SK-N-SH treated with all-trans-retinoic acid at 6 μM for 48 hours (cell line): ENCODE measurements around the gene C2orf72.

Experiments
- ARNTL ChIP-seq: fragments of 450-650 bp; formaldehyde crosslinking; IDR thresholded peaks from 2 replicates; pipeline ENCODE4 v1.5.0; 2020; ENCODE audit warnings: low read depth, mild to moderate bottlenecking, moderate library complexity, borderline replicate concordance
- CREB5 ChIP-seq: fragments of 250-450 bp; sonication (Bioruptor Pico); IDR thresholded peaks from 2 replicates; pipeline ENCODE4 v1.5.1; 2020; ENCODE audit warnings: low read depth, mild to moderate bottlenecking, moderate library complexity
- CSDC2 ChIP-seq: fragments of 250-450 bp; sonication (Bioruptor Pico); IDR thresholded peaks from 2 replicates; pipeline ENCODE4 v1.5.0; 2020; ENCODE audit warnings: mild to moderate bottlenecking, moderate library complexity
- GLIS3 ChIP-seq: fragments of 250-450 bp; sonication (Bioruptor Pico); IDR thresholded peaks from 2 replicates; pipeline ENCODE4 v1.5.0; 2020; ENCODE audit warnings: mild to moderate bottlenecking, moderate library complexity
- OSR1 ChIP-seq: fragments of 250-450 bp; sonication (Bioruptor Pico); IDR thresholded peaks from 2 replicates; pipeline ENCODE4 v1.8.0; 2022; ENCODE audit warnings: moderate library complexity, mild to moderate bottlenecking, inconsistent platforms
- PPARA ChIP-seq: fragments of 250-450 bp; sonication (Bioruptor Pico); IDR thresholded peaks from 2 replicates; pipeline ENCODE4 v1.5.0; 2020; ENCODE audit warnings: mild to moderate bottlenecking, borderline replicate concordance
- SNAI2 ChIP-seq: fragments of 250-450 bp; sonication (Bioruptor Pico); IDR thresholded peaks from 2 replicates; pipeline ENCODE4 v1.5.0; 2020; ENCODE audit warnings: mild to moderate bottlenecking, moderate library complexity
- TCF4 ChIP-seq: fragments of 250-450 bp; sonication (Bioruptor Pico); IDR thresholded peaks from 2 replicates; pipeline ENCODE4 v1.8.0; 2021; ENCODE audit warnings: mild to moderate bottlenecking, moderate library complexity, borderline replicate concordance
- ZFP3 ChIP-seq: fragments of 250-450 bp; sonication (Bioruptor Pico); IDR thresholded peaks from 2 replicates; pipeline ENCODE4 v1.5.0; 2020; ENCODE audit warnings: mild to moderate bottlenecking, moderate library complexity

GRCh38 chr2:231036131-231036530 is 1.2 kb upstream of the C2orf72 start:
- TF ChIP-seq TCF4 (CRISPR knock-in tag) (no peak), PPARA (CRISPR knock-in tag) (no peak), CREB5 (CRISPR knock-in tag) (no peak), ARNTL (CRISPR knock-in tag) (no peak), SNAI2 (CRISPR knock-in tag) (no peak), CSDC2 (CRISPR knock-in tag) (no peak), OSR1 (CRISPR knock-in tag) (no peak), GLIS3 (CRISPR knock-in tag) (no peak), ZFP3 (CRISPR knock-in tag) (no peak)
